Loucy (cell line): ENCODE measurements around the gene KIDINS220.

Experiments used
- H2AFZ ChIP-seq: fragments of 200-600 bp; sonication (generic); 2 replicates; pipeline ENCODE4 v1.6.0; 2016; ENCODE audit warnings: antibody characterized with exemption, mild to moderate bottlenecking, low read length, moderate library complexity
- H3F3A ChIP-seq: fragments of 200-600 bp; 2 replicates; pipeline ENCODE4 v1.6.0; 2016; ENCODE audit warnings: antibody characterized with exemption, low read depth, mild to moderate bottlenecking
- H3K27me3 ChIP-seq: fragments of 200-600 bp; sonication (generic); 2 replicates; pipeline ENCODE4 v1.6.1; 2014; ENCODE audit warnings: low read length, mild to moderate bottlenecking; ENCODE audit not compliant: insufficient read depth, poor library complexity, severe bottlenecking
- H3K36me3 ChIP-seq: fragments of 200-600 bp; sonication (generic); 2 replicates; pipeline ENCODE4 v1.6.1; 2016; ENCODE audit warnings: low read length; ENCODE audit not compliant: insufficient read depth
- H3K4me1 ChIP-seq: fragments of 200-600 bp; sonication (generic); 2 replicates; pipeline ENCODE4 v1.5.1; 2014; ENCODE audit warnings: low read length, mild to moderate bottlenecking; ENCODE audit not compliant: insufficient read depth, poor library complexity, severe bottlenecking
- H3K4me2 ChIP-seq: fragments of 200-600 bp; sonication (generic); 2 replicates; pipeline ENCODE4 v1.6.0; 2014; ENCODE audit warnings: antibody characterized with exemption, low read length, low read depth, mild to moderate bottlenecking; ENCODE audit not compliant: poor library complexity, severe bottlenecking
- H3K4me3 ChIP-seq: fragments of 200-600 bp; sonication (generic); 2 replicates; pipeline ENCODE4 v1.5.1; 2014; ENCODE audit warnings: low read length, mild to moderate bottlenecking, mixed read lengths; ENCODE audit not compliant: poor library complexity, severe bottlenecking
- H3K79me2 ChIP-seq: fragments of 200-600 bp; sonication (generic); 2 replicates; pipeline ENCODE4 v1.6.1; 2014; ENCODE audit warnings: low read length; ENCODE audit not compliant: insufficient read depth
- H3K9ac ChIP-seq: fragments of 200-600 bp; sonication (generic); 2 replicates; pipeline ENCODE4 v1.6.0; 2014; ENCODE audit warnings: mild to moderate bottlenecking, low read depth, low read length, moderate library complexity; ENCODE audit not compliant: poor library complexity, severe bottlenecking
- H3K9me2 ChIP-seq: fragments of 200-600 bp; sonication (generic); replicated peaks from 2 replicates; pipeline ENCODE4 v1.6.1; 2016; ENCODE audit warnings: low read depth, low read length, mixed read lengths
- H3K9me3 ChIP-seq: fragments of 200-600 bp; sonication (generic); 2 replicates; pipeline ENCODE4 v1.6.1; 2014; ENCODE audit warnings: mild to moderate bottlenecking, antibody characterized with exemption, low read length, low read depth; ENCODE audit not compliant: insufficient read depth
- H4K20me1 ChIP-seq: fragments of 200-600 bp; sonication (generic); 2 replicates; pipeline ENCODE4 v1.6.0; 2014; ENCODE audit warnings: antibody characterized with exemption, low read length, mild to moderate bottlenecking; ENCODE audit not compliant: insufficient read depth, poor library complexity, severe bottlenecking
- CTCF ChIP-seq: fragments of 200-600 bp; sonication (generic); conservative IDR thresholded peaks from 2 replicates; pipeline ENCODE4 v1.5.1; 2014; ENCODE audit warnings: mild to moderate bottlenecking, antibody characterized with exemption, low read length
- EZH2phosphoT487 ChIP-seq: fragments of 200-600 bp; IDR thresholded peaks from 2 replicates; pipeline ENCODE4 v1.6.1; 2018; ENCODE audit warnings: antibody characterized with exemption, mild to moderate bottlenecking, moderate library complexity, borderline replicate concordance

KIDINS220 gene

GRCh38 chr2:8857709-8858108 lies 20.3 kb upstream of the KIDINS220 start:
- H3K4me3 ChIP-seq = no peak overlapping the region
- H3K9ac ChIP-seq = no peak overlapping the region
- TF ChIP-seq CTCF = no peak
- TF ChIP-seq EZH2phosphoT487 = no peak

GRCh38 chr2:8856176-8856575 lies 18.8 kb upstream of the KIDINS220 start:
- Histone ChIP-seq H3K27me3 (no peaks in the 10 kb centered on the region), H3K79me2 (no peaks in the 10 kb centered on the region), H3F3A (no peaks in the 10 kb centered on the region), H3K9ac (no peak overlapping the region), H4K20me1 (no peaks in the 10 kb centered on the region), H3K4me2 (no peak overlapping the region), H2AFZ (no peak overlapping the region), H3K36me3 (no peaks in the 10 kb centered on the region), H3K9me3 (no peaks in the 10 kb centered on the region), H3K4me3 (no peak overlapping the region), H3K9me2 (no peaks in the 10 kb centered on the region), H3K4me1 (peaks cover 4% of the 10 kb centered on the region)
- TF ChIP-seq EZH2phosphoT487 (no peak), CTCF (no peak)

More at GRCh38 chr2:8857709-8858108, 20.3 kb upstream of the KIDINS220 start:
- no peak overlapping the region for H2AFZ ChIP-seq
- peaks cover 4% of the 10 kb centered on the region for H3K4me1 ChIP-seq
- no peaks in the 10 kb centered on the region for H3F3A ChIP-seq
- H3K27me3 ChIP-seq = no peaks in the 10 kb centered on the region
- H4K20me1 ChIP-seq = no peaks in the 10 kb centered on the region
- no peak overlapping the region for H3K4me2 ChIP-seq
- no peaks in the 10 kb centered on the region for H3K36me3 ChIP-seq
- no peaks in the 10 kb centered on the region for H3K79me2 ChIP-seq
- no peaks in the 10 kb centered on the region for H3K9me3 ChIP-seq
- no peaks in the 10 kb centered on the region for H3K9me2 ChIP-seq

GRCh38 chr2:8855010-8855409 lies 17.6 kb upstream of the KIDINS220 start:
- no peaks in the 10 kb centered on the region for H3K36me3 ChIP-seq
- no peak overlapping the region for H2AFZ ChIP-seq
- H3K9me3 ChIP-seq = no peaks in the 10 kb centered on the region
- H3K79me2 ChIP-seq = no peaks in the 10 kb centered on the region
- no peaks in the 10 kb centered on the region for H3K9me2 ChIP-seq
- no peak overlapping the region for H3K4me3 ChIP-seq
- H3F3A ChIP-seq = no peaks in the 10 kb centered on the region
- H3K4me1 ChIP-seq = no peaks in the 10 kb centered on the region
- no peaks in the 10 kb centered on the region for H3K27me3 ChIP-seq
- no peak overlapping the region for H3K9ac ChIP-seq
- H3K4me2 ChIP-seq = no peak overlapping the region
- no peaks in the 10 kb centered on the region for H4K20me1 ChIP-seq
- TF ChIP-seq CTCF = no peak
- TF ChIP-seq EZH2phosphoT487 = no peak
